Spleen (tissue), 11 donors: ENCODE data around the gene ETV3. TPM values are rescaled to one million over a fixed set of nuclear protein-coding genes. Genes with fewer than 3 reads are reported as not detected.

Source experiments
- DNase-seq: peaks from one replicate; pipeline ENCODE4 v3.0.0-alpha.2; 2020
- H3K27ac ChIP-seq, 8 donors: fragments of 200-600 bp; sonication (generic) in 7 of 8; 1 replicate in 4 of 8; 2 replicates in 4 of 8; pipeline versions ENCODE4 v1.5.0 to v1.8.0; 2016 to 2021; ENCODE audit warnings: inconsistent platforms in 4 of 8, mild to moderate bottlenecking in 4 of 8, moderate library complexity in 1 of 8
- H3K27me3 ChIP-seq, 7 donors: fragments of 200-600 bp; sonication (generic) in 6 of 7; replicated peaks in 1 of 7; 1 replicate in 4 of 7; 2 replicates in 3 of 7; pipeline versions ENCODE4 v1.5.0 to v1.8.0; 2016 to 2021; ENCODE audit warnings: inconsistent platforms in 3 of 7, mild to moderate bottlenecking in 1 of 7
- H3K36me3 ChIP-seq, 6 donors: fragments of 200-600 bp; sonication (generic) in 5 of 6; 1 replicate in 4 of 6; 2 replicates in 2 of 6; pipeline versions ENCODE4 v1.5.0 to v1.8.0; 2016 to 2021; ENCODE audit warnings: inconsistent platforms in 2 of 6
- H3K4me1 ChIP-seq, 6 donors: fragments of 200-600 bp; sonication (generic) in 5 of 6; 1 replicate in 3 of 6; 2 replicates in 3 of 6; pipeline versions ENCODE4 v1.5.0 to v1.8.0; 2016 to 2021; ENCODE audit warnings: inconsistent platforms in 3 of 6
- H3K4me3 ChIP-seq, 8 donors: fragments of 200-600 bp; sonication (generic) in 7 of 8; 1 replicate in 4 of 8; 2 replicates in 4 of 8; pipeline versions ENCODE4 v1.5.0 to v1.8.0; 2016 to 2021; ENCODE audit warnings: inconsistent platforms in 4 of 8, mild to moderate bottlenecking in 4 of 8, moderate library complexity in 2 of 8
- H3K9me3 ChIP-seq, 8 donors: fragments of 200-600 bp; sonication (generic) in 7 of 8; 1 replicate in 4 of 8; 2 replicates in 4 of 8; pipeline versions ENCODE4 v1.5.0 to v1.8.0; 2016 to 2021; ENCODE audit warnings: inconsistent platforms in 4 of 8
- CTCF ChIP-seq, 11 experiments: fragments of 200-600 bp in 7 of 11; fragments of 450-650 bp in 4 of 11; sonication (generic) in 4 of 11; IDR thresholded peaks in 8 of 11; conservative IDR thresholded peaks in 3 of 11; 1 replicate in 7 of 11; 2 replicates in 4 of 11; pipeline versions ENCODE4 v1.4.0 to v1.8.0; 2016 to 2021; ENCODE audit warnings: antibody characterized with exemption in 11 of 11, inconsistent platforms in 4 of 11, mild to moderate bottlenecking in 1 of 11
- POLR2A ChIP-seq, 3 donors: fragments of 450-650 bp; IDR thresholded peaks; one replicate each; pipeline ENCODE4 v1.5.1; 2017; ENCODE audit warnings: antibody characterized with exemption in 3 of 3, mild to moderate bottlenecking in 1 of 3
- POLR2AphosphoS5 ChIP-seq, 3 donors: sonication (generic); formaldehyde crosslinking; IDR thresholded peaks; one replicate each; pipeline ENCODE4 v1.5.1; 2017; ENCODE audit warnings: antibody characterized with exemption in 3 of 3
- WGBS, 5 donors: extraction: QIAGEN DNeasy Blood & Tissue Kit in 3 of 5; methylation state at CpG; one replicate each; pipeline versions ENCODE4 v1.1.5 to v1.1.7; 2013 to 2018; 5-methylcytosine and 5-hydroxymethylcytosine counted together
- intact Hi-C: fragments of 100-400 bp; cut with DNase I; formaldehyde crosslinking; loops from one replicate; pipeline ENCODE4 v1.15.0; 2023; ENCODE audit warnings: low total_unique reads
- polyA plus RNA-seq, 3 donors: library from polyadenylated mRNA; stranded (reverse); fragments of 200-250 nt; gene quantifications; one replicate each; pipeline ENCODE4 v1.2.1, GENCODE V29; 2013
- total RNA-seq, 7 donors: library from RNA; depleted of rRNA in 3 of 7; stranded (reverse); fragments of >200 nt in 3 of 7; fragmentation: NEBNext Ultra II Directional in 4 of 7; extraction: Animal tissue kit (Norgen Biotek cat#: 25700) in 4 of 7; gene quantifications; one replicate each; pipeline versions ENCODE4 v1.1.0 to v1.2.1, GENCODE V29; 2016 to 2021
- donor health status: healthy with polysubstance abuse.
- donor health status: DM: no; HTN: no; CAD: no; lungs with moderate emphysema.
- donor health status: DM: no; HTN: no; CAD: no.
- donor health status: Bipolar disorder and iron deficiency.
- donor health status: healthy.
- donor health status: DM: no; HTN: no; CAD: no.
- donor health status: DM: yes; HTN: yes; CAD: no.

The ETV3 gene
- total and polyA plus RNA-seq, 10 donors: 4.2 to 35.9 (median 20.8) TPM

DNA sequence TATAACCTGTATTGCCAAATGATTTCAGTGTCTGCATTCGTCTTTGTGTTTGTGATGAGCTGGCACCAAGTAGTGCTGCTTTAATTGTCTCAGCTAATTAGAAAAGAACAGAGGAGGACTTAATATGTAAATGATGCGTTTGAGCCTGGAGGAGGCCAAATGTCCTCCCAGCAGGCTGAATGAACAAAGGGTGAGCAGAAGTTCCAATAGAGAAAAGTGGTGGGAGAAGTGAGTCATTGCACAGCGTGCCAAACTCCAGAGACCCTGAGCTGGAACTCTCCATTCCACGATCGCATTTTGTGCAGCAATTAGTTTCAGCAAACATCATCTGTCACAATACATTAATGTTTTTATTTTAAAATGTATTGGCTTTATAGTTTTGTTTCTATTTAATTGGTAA, 56.5 kb downstream of the ETV3 start:
- no peak overlapping the region for H3K4me3 ChIP-seq
- H3K27ac ChIP-seq: no peak overlapping the region

DNA sequence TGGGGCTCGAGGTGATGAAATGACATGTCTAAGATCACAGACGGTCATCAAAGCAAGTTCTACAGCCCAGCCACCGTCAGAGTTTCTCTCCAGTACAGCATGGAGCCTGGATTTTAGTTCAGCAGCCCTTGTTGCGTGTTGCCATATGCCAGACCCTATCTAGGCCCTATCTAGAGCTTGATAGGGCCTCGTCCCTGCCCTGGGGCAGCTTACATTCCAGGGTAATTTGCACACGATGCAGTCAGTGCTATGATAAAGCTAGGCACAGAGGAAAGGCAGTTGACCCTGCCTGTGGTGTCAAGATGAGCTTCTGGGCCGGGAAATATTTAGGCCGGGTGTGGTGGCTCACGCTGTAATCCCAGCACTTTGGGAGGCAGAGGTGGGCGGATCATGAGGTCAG, 57.5 kb downstream of the ETV3 start:
- WGBS, 5 donors: 75 to 89% (median 85%) methylated on average over 10 of the region's 10 CpGs
- DNase-seq: no peak
- H3K27ac ChIP-seq: no peak overlapping the region
- TF ChIP-seq POLR2AphosphoS5 (IDR thresholded peaks at IDR 0.05) (no peak), POLR2A (IDR thresholded peaks at IDR 0.05) (no peak), CTCF (IDR thresholded peaks at IDR 0.05 in 8 of 11, conservative IDR thresholded peaks at IDR 0.05 in 3 of 11) (no peak)
- H3K27me3 ChIP-seq: peaks cover 0 to 11% (median 0%) of the 10 kb centered on the region in 7 donors
- no peaks in the 10 kb centered on the region for H3K36me3 ChIP-seq
- H3K4me1 ChIP-seq: no peaks in the 10 kb centered on the region
- H3K9me3 ChIP-seq: no peaks in the 10 kb centered on the region
- intact Hi-C loops: no loop called here
- H3K4me3 ChIP-seq: no peak overlapping the region

More for the DNA sequence above, 56.5 kb downstream of the ETV3 start:
- Histone ChIP-seq H3K9me3 (no peaks in the 10 kb centered on the region), H3K36me3 (no peaks in the 10 kb centered on the region), H3K4me1 (no peaks in the 10 kb centered on the region), H3K27me3 (peaks cover 0 to 6% (median 0%) of the 10 kb centered on the region in 7 donors)
- DNase-seq: no peak
- TF ChIP-seq POLR2A (IDR thresholded peaks at IDR 0.05) (no peak), CTCF (IDR thresholded peaks at IDR 0.05 in 8 of 11, conservative IDR thresholded peaks at IDR 0.05 in 3 of 11) (no peak), POLR2AphosphoS5 (IDR thresholded peaks at IDR 0.05) (no peak)
- 81 to 89% (median 81%) methylated on average over 5 of the region's 5 CpGs for WGBS, 5 donors
- intact Hi-C loops: no loop called here

DNA sequence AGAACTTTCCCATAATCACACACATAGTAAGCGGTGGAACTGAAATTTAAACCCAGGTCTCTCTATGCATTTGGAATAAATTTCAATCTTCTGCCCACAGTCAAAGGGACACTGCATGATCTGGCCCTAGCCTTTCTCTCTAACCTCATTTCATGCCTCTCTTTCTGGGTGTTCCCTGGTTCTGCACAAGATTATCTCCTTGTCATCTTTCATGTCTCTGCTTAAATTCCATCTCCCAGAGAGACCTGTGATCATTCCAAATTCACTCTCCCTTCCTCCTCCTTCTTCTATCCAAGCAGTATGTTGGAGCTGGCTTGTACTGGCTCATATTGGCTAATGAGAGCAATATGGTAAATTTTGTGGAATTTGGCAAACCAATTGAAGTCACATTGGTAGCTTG, 60.8 kb downstream of the ETV3 start:
- Histone ChIP-seq H3K27me3 (peaks cover 0 to 37% (median 0%) of the 10 kb centered on the region in 7 donors), H3K36me3 (no peaks in the 10 kb centered on the region), H3K9me3 (no peaks in the 10 kb centered on the region), H3K4me3 (no peak overlapping the region), H3K4me1 (peaks cover 0 to 8% (median 5%) of the 10 kb centered on the region in 6 donors), H3K27ac (no peak overlapping the region)
- intact Hi-C loops: no loop called here
- TF ChIP-seq CTCF (IDR thresholded peaks at IDR 0.05 in 8 of 11, conservative IDR thresholded peaks at IDR 0.05 in 3 of 11): no peak
- TF ChIP-seq POLR2A (IDR thresholded peaks at IDR 0.05): no peak
- no peak for TF ChIP-seq POLR2AphosphoS5 (IDR thresholded peaks at IDR 0.05)
- DNase-seq: no peak
- WGBS, 5 donors: 86 to 100% (median 95%) methylated on average over 1 of the region's 1 CpG

DNA sequence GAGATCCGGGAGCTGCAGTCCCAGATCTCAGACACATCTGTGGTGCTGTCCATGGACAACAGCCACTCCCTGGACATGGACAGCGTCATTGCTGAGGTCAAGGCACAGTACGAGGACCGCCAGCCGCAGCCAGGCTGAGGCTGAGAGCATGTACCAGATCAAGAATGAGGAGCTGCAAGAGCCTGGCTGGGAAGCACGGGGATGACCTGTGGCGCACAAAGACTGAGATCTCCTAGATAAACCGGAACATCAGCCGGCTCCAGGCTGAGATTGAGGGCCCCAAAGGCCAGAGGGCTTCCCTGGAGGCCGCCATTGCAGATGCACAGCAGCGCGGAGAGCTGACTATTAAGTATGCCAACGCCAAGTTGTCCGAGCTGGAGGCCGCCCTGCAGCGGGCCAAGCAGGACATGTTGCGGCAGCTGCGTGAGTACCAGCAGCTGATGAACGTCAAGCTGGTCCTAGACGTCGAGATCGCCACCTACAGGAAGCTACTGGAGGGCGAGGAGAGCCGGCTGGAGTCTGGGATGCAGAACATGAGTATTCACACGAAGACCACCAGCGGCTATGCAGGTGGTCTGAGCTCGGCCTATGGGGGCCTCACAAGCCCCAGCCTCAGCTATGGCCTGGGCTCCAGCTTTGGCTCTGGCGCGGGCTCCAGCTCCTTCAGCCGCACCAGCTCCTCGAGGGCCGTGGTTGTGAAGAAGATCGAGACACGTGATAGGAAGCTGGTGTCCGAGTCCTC, 64.1 kb downstream of the ETV3 start:
- Histone ChIP-seq H3K27me3 (peaks cover 0 to 37% (median 0%) of the 10 kb centered on the region in 7 donors), H3K4me1 (peaks cover 0 to 8% (median 5%) of the 10 kb centered on the region in 6 donors), H3K9me3 (no peaks in the 10 kb centered on the region), H3K4me3 (peak overlapping the region in 1 of 8 donors; percentile 37), H3K27ac (no peak overlapping the region), H3K36me3 (no peaks in the 10 kb centered on the region)
- intact Hi-C loops: no loop called here
- WGBS, 5 donors: 29 to 52% (median 34%) methylated on average over 16 to 35 of the region's 35 CpGs
- peak; percentile 79 for DNase-seq
- TF ChIP-seq POLR2AphosphoS5 (IDR thresholded peaks at IDR 0.05) (peak in 2 of 3 donors; percentile 50 to 57), CTCF (IDR thresholded peaks at IDR 0.05 in 8 of 11, conservative IDR thresholded peaks at IDR 0.05 in 3 of 11) (peak in 9 of 11 experiments; percentile 33 to 72 (median 49)), POLR2A (IDR thresholded peaks at IDR 0.05) (no peak)
